HG02623 (cell line): ENCODE measurements around the gene NDUFV1.
"Not testable (repeated sequence)": the region's sequence is repeated elsewhere in the genome, so short reads cannot be mapped to it uniquely, and the experiment has no call there.

Experiments used
- ATAC-seq: cut with Tn5 transposase; IDR thresholded peaks from one replicate; pipeline ENCODE4 v1.9.1; 2021; ENCODE audit warnings: moderate library complexity; ENCODE audit not compliant: unreplicated experiment

NDUFV1 gene

DNA sequence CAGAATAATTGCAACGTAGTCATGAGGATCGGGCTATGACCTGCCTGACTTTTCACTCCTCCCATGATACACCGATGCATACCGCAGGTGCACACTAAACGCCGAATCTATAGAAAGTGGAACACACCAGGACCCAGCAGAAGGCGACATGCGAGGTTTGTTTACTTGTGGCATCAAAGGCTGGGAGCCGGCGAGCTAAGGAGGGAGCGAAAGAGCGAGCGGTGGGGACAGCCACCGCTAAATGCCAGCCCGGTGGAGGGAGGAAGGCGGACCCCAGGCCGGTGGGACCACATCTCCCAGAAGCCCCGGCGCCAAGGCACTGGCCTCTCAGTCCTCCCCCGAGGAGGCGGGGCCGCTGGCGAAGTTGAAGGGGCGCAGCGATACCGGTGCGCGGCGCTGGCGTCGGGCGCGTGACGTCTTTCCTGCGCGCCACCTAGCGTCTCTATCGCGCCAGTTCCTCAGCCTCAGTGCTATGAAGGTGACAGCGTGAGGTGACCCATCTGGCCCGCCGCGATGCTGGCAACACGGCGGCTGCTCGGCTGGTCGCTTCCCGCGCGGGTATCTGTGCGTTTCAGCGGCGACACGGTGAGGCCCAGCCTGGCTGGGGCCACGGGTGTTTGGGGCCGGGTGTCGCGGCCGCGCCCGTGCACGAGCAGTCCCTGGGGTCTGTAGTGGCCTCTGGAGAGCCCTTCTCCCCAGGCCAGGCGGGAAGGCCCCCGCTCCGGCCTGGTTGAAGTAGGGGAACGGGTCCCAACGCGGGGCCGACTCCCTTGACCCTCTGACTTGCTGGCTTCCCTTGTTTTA is at the start of gene NDUFV1:
Gene NDUFV1 (plus strand): TSS at position 445 of the 804 bp plus-strand sequence. CDS start 69 bp downstream, at position 514.
- peak; percentile 96 for ATAC-seq

DNA sequence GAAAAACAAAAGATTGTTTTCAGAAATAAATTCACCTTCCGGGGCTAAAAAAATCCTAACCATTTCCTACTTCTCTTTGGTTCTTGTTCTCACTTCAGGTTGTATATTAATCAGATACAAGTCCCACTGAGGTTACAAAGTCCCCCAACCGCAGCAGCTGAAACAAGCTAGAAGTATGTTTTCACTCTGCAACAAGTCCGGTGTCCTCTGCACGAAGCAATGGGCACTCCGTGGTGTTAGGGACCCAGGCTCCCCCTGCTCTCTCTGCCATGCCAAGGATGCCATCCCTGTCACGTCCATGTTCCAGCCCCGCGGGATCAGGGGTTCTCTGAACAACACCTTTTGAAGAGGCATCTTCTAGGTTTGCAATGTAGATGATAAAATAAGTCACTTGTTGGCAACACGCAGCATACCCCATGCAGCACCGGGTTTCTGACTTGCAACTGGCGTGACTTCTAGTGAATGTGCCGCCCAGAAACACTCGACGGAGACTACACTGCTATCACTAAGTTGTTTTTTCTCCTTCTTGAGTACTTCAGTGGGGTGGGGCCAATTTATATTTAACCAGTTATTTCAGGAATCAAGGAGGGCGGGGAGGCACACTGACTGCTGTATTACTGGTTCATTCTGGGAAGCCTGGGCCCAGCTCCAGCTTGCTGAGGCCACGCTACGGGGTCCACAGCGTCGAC is 48.5 kb upstream of the NDUFV1 start:
- ATAC-seq, result no peak

- no peak for ATAC-seq
Observed at GRCh38 chr11:67561971-67562619, 44.6 kb upstream of the NDUFV1 start.

- ATAC-seq, result no peak
Observed at GRCh38 chr11:67562963-67563704, 43.6 kb upstream of the NDUFV1 start.

GRCh38 chr11:67563705-67564114 is 43.0 kb upstream of the NDUFV1 start:
- ATAC-seq, result not testable (repeated sequence)

- no peak for ATAC-seq
Observed at GRCh38 chr11:67564230-67564629, 42.5 kb upstream of the NDUFV1 start.

- ATAC-seq, result no peak
Observed at GRCh38 chr11:67571443-67571842, 35.3 kb upstream of the NDUFV1 start.

DNA sequence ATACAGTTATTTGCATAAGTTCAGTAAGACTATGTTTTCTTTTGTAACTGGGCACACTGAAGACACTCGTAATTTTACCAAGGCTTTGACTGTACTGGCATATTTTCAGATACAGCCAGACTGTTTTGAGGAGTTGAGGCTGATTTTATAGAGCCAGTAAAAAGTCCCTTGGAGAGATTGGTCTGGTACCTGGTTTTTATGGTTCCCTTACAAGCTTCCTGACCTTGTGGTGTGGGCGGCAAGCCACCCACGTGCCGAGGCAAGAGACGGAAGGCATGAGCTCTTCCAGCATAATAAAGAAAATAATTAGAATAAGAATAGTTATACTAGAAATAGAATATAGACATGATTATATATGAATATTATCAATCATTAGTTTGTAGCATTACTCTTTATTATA is 34.4 kb upstream of the NDUFV1 start:
- no peak for ATAC-seq

DNA sequence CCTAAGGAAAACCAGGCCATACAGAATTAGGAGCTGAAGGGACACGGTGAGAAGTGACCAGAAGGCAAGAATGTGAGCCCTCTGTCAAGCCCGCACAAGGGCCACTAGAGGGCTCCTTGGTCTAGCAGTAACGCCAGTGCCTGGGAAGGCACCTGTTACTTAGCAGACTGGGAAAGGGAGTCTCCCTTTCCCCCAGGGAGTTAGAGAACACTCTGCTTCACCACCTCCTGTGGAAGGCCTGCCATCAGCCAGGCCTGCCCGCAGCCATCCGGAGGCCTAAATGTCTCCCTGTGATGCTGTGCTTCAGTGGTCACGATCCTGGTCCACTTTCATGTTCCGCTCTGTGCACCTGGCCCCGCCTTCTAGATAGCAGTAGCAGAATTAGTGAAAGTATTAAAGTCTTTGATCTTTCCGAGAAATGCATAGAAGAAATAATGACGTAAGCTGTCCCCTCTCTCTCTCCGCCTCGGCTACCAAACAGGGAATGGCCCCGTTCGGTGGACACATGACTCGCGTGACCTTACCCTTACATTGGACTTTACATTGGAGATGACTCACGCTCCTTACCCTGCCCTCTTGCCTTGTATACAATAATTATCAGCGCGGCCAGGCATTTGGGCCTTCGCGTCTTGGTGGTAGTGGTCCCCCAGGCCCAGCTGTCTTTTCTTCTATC is 33.9 kb upstream of the NDUFV1 start:
- no peak for ATAC-seq

DNA sequence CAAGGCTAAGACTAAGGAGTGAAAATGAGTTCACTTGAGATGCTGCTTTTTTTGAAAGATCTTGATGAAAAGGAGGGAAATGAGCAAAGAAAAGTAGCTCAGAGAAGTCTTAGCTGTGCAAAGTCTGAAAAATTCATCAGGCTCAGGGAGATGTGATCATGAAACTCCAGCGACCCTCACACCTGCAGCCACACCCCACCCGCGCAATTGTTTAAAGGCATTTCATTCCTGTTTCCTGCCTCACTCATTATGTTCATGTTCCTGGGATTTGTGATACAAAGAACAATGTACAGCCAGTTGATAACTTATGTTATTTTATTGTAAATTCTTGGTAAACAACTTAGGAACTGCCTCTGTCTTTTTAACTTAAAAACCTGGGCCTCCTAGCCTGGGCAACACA is 31.8 kb upstream of the NDUFV1 start:
- no peak for ATAC-seq

DNA sequence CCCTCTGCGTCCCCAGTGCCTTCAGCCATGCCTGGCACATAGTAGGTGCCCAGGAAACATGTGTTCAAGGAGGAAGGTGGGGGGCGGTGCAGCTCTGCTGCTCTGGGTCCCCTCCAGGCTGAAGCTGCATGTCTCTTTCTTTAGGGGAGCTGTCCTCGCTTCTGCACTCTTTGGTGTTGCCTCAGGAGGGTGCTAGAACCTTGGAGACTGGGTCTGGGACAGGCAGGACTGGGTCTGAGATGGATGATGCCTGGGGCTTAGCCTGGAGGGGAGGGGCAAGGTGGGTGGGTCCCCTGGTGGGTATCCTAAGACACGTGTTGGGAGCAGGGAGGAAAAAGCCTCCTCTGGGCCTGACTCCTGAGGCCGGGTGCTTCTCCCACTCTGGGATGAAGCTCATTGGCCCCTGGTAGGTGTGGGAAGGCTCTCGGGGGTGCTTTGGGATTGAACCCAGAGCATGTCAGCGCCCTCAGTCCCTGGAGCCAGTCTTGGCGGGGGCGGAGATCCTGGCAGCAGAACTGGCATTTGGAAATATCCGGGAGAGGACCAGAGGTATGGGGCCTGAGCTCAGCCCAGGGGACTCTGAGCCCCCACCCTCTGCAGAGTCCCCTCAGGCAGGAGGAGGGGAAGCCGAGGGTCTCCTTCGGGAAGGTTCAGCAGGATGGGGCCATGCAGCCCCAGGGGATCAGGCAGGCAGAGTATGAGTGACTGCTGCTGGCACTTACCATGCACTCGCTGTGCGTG is 29.8 kb upstream of the NDUFV1 start:
- ATAC-seq, result no peak

- no peak for ATAC-seq
Observed at GRCh38 chr11:67577951-67578350, 28.8 kb upstream of the NDUFV1 start.

- no peak for ATAC-seq
Observed at GRCh38 chr11:67581469-67581868, 25.3 kb upstream of the NDUFV1 start.

DNA sequence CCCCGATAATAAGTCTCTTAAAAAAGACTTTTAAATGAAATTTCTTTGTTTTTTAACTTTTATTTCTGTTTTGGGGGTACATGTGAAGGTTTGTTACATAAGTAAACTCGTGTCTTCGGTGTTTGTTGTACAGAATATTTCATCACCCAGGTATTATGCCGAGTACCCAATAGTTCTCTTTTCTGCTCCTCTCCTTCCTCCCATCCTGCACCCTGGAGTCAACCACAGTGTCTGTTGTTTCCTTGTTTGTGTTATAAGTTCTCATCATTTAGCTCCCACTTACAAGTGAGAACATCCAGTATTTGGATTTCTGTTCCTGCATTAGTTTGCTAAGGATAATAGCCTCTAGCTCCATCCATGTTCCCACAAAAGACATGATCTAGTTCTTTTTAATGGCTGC is 24.7 kb upstream of the NDUFV1 start:
- no peak for ATAC-seq

DNA sequence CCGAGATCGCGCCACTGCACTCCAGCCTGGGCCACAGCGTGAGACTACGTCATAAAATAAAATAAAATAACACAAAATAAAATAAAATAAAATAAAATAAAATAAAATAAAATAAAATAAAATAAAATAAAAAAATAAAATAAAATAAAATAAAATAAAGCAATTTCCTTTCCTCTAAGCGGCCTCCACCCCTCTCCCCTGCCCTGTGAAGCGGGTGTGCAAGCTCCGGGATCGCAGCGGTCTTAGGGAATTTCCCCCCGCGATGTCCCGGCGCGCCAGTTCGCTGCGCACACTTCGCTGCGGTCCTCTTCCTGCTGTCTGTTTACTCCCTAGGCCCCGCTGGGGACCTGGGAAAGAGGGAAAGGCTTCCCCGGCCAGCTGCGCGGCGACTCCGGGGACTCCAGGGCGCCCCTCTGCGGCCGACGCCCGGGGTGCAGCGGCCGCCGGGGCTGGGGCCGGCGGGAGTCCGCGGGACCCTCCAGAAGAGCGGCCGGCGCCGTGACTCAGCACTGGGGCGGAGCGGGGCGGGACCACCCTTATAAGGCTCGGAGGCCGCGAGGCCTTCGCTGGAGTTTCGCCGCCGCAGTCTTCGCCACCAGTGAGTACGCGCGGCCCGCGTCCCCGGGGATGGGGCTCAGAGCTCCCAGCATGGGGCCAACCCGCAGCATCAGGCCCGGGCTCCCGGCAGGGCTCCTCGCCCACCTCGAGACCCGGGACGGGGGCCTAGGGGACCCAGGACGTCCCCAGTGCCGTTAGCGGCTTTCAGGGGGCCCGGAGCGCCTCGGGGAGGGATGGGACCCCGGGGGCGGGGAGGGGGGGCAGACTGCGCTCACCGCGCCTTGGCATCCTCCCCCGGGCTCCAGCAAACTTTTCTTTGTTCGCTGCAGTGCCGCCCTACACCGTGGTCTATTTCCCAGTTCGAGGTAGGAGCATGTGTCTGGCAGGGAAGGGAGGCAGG is 23.2 kb upstream of the NDUFV1 start, which contains the start of gene GSTP1:
Gene GSTP1 (plus strand): TSS at position 566 of the 958 bp plus-strand sequence. CDS start 32 bp downstream, at position 598.
- peak; percentile 62 for ATAC-seq

DNA sequence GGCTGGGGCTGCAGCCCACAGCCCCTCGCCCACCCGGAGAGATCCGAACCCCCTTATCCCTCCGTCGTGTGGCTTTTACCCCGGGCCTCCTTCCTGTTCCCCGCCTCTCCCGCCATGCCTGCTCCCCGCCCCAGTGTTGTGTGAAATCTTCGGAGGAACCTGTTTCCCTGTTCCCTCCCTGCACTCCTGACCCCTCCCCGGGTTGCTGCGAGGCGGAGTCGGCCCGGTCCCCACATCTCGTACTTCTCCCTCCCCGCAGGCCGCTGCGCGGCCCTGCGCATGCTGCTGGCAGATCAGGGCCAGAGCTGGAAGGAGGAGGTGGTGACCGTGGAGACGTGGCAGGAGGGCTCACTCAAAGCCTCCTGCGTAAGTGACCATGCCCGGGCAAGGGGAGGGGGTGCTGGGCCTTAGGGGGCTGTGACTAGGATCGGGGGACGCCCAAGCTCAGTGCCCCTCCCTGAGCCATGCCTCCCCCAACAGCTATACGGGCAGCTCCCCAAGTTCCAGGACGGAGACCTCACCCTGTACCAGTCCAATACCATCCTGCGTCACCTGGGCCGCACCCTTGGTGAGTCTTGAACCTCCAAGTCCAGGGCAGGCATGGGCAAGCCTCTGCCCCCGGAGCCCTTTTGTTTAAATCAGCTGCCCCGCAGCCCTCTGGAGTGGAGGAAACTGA is 22.4 kb upstream of the NDUFV1 start:
- no peak for ATAC-seq

DNA sequence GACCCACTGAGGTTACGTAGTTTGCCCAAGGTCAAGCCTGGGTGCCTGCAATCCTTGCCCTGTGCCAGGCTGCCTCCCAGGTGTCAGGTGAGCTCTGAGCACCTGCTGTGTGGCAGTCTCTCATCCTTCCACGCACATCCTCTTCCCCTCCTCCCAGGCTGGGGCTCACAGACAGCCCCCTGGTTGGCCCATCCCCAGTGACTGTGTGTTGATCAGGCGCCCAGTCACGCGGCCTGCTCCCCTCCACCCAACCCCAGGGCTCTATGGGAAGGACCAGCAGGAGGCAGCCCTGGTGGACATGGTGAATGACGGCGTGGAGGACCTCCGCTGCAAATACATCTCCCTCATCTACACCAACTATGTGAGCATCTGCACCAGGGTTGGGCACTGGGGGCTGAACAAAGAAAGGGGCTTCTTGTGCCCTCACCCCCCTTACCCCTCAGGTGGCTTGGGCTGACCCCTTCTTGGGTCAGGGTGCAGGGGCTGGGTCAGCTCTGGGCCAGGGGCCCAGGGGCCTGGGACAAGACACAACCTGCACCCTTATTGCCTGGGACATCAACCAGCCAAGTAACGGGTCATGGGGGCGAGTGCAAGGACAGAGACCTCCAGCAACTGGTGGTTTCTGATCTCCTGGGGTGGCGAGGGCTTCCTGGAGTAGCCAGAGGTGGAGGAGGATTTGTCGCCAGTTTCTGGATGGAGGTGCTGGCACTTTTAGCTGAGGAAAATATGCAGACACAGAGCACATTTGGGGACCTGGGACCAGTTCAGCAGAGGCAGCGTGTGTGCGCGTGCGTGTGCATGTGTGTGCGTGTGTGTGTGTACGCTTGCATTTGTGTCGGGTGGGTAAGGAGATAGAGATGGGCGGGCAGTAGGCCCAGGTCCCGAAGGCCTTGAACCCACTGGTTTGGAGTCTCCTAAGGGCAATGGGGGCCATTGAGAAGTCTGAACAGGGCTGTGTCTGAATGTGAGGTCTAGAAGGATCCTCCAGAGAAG is 21.6 kb upstream of the NDUFV1 start:
- ATAC-seq, result no peak
